Temporal lobe (tissue), 2 donors: ENCODE measurements around the gene TNPO3. TPM values are rescaled to one million over a fixed set of nuclear protein-coding genes. Genes with fewer than 3 reads are reported as not detected.

Experiments
- small RNA-seq: library from RNA; depleted of rRNA; stranded (forward); fragments of <200 nt; gene quantifications from one replicate; pipeline ENCODE3, GENCODE V24; 2014; ENCODE audit warnings: low replicate concordance
- total RNA-seq: library from RNA; depleted of rRNA; stranded (reverse); fragments of >200 nt; gene quantifications from one replicate; pipeline ENCODE4 v1.2.3, GENCODE V29; 2014

The TNPO3 gene
- total RNA-seq, 1 donor from 2014 or later: 69.3 TPM

Small RNAs within 50 kb of the gene (small RNA-seq; reads per million reads assigned to genes)
- gene RN7SL306P: not detected

Other genes starting within 250 kb of the TNPO3 start
- gene FLNC, start 224.7 kb downstream of the TNPO3 start, total RNA-seq: 4.2 TPM
- gene ATP6V1F, start 192.3 kb downstream of the TNPO3 start, total RNA-seq: 57.0 TPM
- 0.25 TPM for gene KCP, start 144.4 kb downstream of the TNPO3 start, total RNA-seq
- gene IRF5, start 117.2 kb downstream of the TNPO3 start, total RNA-seq: 1.5 TPM
- 3.9 TPM for gene TSPAN33, start 89.6 kb upstream of the TNPO3 start, total RNA-seq
- gene SMO, start 133.5 kb upstream of the TNPO3 start, total RNA-seq: 7.4 TPM
- 23.8 TPM for gene AHCYL2, start 169.9 kb upstream of the TNPO3 start, total RNA-seq